SIG-M5 (cell line): Measurements from ENCODE around the gene ZMIZ1.

Experiments used
- DNase-seq: peaks from one replicate; lab custom pipeline; 2025; lab: John Stamatoyannopoulos, UW

Gene ZMIZ1

DNA sequence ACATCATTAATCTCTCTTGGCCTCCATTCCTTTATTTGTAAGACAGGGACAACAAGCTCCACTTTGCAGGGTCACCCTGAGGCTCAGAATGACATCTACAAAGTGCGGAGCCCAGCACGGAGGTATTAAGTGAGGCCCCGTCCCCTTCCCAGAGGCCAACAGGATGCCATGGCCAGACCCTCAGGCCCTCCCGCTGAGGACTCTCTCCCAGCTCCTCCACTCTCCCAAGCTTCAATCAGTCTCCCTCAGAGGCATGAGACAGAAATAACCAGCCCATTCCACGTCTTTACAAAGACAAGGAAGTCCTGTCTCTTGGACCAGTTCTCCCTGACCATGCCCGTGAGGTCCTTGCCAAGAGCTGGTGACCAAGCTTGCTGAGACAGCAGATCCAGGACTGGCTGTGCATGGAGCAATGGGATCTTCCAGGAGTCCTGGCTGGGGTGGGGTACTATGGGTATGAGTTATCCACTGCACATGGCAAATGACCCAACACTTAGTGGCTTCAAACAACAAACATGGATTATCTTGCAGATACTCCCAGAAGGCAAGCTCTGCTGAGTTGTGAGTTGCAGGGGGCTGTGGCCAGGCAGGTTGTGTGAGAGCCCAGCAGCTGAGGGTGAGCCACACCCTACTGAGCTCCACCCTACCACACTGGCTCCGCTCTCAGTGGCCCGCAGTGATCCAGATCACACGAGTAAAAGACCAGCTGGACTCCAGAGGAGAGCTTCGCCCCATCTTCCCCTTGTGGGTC lies 274.2 kb downstream of the ZMIZ1 start:
- DNase-seq = no peak

DNA sequence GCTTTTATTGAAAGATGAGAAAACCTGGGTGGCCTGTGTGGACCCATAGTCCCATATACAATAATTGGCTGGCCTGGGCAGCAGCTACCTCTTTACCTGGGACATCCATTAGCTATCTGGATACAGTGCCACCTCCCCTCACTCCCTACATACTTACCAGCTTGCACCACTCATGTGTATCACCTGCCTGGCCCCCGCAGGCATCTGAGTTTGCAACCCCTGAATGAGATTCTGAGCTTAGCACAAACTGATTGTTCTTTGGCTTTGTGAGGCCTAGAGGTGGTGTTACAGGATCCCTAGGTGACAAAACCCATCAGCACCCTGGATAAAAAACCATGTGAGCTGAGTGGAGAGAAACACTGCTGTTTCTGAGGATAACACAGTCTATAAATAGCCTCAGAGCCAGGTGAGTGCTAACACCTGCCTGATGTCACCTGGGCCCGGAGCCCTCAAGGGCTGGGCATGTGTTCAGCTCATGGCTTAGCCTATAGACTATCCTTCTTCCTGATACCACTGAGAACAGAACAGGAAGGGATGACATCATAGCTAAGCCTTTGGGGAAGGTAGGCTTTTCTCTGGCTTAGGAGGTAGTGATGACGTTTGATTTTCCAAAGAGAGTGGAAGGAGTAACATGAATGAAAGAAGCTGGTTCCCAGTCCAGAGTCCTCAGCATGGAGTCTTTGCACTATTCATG lies 275.9 kb downstream of the ZMIZ1 start:
- DNase-seq = no peak

DNA sequence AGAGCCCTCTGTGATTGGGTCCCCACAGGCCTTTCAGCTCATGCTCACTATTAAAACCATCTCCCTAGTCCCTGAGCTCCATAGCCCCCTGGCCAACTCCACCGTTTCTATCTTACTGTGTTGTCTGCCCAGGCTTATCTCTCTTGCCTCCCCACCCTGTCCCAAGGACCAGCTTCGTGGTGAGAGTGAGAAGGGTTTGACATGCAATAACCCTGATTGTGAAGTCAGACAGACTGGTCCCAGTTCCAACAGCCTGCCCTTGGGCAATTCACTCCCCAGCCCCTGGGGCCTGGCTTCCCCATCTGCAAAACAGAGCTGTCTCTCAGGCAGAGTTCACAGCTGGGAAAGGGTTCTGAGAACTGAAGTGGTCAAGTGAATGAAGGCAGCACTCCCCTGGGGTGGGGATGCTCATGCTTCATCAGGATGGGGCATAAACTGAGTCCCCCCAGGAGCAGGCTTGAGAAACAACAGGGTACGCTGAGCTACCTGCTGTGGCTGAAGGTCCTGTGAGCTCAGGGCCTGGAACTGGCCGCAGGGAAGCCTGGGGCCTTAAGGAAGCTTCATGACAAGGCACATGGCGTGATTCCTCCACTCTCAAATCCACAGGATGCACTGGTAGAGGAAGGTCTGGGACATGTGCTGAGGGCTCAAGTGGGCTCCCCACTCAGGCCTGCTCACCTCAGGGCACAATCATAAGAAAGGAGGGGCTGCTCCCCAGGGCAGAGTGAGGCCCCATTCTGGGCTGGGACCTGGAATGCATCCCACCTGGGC lies 276.7 kb downstream of the ZMIZ1 start:
- no peak for DNase-seq

DNA sequence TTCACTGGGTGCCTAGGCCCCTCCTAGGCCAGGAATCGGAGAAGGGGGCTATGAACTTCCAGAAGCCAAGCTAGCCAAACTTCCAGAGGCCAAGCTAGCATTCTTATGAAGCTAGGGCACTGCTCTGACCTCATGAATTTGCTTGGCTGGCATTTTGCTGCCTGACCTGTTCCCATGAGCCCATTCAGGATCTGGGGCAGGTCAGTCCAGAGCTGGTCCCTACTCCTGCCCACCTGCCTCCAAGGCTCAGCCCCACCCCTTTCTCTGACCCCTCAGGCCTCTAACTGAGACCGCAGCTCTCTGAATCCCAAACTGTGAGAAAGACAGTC lies 277.2 kb downstream of the ZMIZ1 start:
- DNase-seq = no peak

DNA sequence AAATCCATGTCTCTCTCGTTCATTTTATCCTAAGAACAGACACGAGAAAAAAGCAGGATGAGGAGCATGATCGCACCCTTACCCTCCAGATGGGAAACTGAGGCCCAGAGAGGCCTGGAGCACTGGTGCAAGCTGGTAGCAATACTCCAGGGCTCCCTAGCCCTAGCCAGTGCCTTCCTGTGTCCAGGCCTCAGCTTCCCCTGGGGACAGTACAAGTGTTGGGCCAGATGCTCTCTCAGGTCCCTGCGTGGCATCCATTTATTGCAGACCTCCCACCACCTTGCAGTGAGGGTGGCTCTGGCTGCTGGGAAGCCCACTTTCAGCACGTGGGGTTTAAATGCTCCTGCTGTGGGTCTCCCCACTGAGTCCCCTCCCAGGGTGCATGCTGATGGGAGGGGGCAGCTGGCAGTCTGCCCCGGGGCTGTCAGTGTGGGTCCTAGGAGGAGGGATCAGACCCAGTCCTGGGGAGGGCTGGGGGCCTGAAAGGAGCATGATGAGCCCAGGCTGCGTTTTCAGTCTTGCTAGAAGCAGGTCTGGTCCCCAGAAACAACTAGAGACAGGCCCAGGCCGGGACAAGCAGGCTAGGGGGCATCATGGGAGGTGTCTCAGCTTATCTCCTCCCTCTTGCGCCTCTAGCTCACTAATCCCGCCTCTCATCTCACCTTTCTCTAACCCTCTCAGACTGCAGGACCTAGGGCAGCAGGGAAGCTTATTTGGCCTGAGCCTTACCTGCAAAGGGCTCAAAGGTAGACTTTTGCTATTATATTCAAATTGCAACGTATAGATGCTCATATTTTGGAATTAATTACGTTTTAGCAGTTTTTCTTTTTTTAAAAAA lies 277.8 kb downstream of the ZMIZ1 start:
- no peak for DNase-seq

DNA sequence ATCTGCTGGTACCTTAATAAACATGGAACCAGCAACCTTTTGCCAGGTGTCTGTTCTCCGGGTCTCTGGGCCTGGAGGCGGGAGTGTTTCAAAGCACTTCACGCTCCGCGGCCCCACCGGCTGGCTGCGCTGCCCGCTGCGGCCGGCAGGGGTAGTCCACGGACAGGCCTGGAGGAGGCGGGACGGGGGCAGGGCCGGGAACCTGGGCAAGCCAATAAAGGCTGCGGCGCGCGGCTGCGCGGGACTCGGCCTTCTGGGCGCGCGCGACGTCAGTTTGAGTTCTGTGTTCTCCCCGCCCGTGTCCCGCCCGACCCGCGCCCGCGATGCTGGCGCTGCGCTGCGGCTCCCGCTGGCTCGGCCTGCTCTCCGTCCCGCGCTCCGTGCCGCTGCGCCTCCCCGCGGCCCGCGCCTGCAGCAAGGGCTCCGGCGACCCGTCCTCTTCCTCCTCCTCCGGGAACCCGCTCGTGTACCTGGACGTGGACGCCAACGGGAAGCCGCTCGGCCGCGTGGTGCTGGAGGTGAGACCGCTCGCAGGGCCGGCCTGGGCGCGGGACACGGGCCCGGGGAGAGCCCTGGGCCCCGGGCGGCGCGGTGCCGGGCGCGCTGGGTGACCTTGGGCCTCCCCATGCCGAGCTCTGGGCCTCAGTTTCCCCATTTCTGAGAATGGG lies 278.6 kb downstream of the ZMIZ1 start, which contains the start of gene PPIF:
Gene PPIF (plus strand): TSS at position 244 of the 668 bp plus-strand sequence. CDS start 80 bp downstream, at position 324.
- DNase-seq = no peak

DNA sequence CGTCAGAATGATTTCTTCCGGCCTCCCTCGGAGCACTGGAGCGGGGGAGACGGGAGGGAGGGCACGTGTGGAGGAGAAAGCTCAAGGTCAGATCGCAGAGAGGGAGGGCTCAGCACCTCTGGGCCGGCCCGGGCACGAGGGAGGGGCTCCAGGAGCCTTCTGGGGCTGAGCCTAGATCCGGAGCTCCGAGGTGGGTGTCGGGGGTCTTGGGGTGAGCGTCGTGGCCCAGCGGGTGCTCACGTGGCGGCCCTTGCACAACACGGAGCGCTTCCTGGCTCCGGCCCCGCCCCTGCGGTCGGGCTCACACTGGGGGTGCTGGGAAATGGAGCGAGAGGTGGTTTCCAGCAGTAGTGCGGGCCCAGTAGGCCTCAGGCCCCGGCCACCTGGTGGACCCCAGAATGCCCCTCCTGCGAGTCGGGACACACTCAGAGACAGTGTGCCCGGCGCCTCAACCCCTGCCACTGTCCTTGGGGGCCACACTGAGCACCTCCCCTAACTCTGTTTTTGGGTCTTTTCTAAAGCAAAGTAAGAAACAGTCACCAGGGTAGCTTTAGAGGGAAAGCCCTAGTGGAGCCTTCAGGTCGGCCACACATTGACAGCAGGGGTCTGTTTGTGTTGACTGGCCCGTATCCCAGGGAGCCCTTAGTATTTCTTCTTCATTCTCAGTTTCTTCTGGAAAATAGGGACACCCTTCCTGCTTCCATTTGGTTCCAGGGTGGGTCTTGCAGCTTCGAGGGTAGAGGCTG lies 279.3 kb downstream of the ZMIZ1 start:
- DNase-seq = no peak

DNA sequence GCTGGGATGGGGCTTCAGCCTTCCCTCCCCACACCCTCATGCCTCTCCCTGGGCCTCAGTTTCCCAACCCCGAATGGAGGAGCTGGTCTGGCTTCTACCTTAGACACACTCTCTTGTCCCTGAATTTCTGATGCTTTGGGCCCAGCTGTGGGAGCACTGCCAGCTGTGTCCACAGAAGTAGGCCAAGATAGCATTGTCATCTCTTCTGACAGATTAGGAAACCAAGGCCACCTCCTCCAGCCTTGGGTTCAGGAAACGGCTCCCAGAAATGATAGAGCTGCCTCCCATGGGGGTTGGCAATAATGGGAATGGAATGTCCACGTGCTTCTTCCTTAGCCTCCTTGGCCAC lies 279.8 kb downstream of the ZMIZ1 start:
- DNase-seq = no peak

DNA sequence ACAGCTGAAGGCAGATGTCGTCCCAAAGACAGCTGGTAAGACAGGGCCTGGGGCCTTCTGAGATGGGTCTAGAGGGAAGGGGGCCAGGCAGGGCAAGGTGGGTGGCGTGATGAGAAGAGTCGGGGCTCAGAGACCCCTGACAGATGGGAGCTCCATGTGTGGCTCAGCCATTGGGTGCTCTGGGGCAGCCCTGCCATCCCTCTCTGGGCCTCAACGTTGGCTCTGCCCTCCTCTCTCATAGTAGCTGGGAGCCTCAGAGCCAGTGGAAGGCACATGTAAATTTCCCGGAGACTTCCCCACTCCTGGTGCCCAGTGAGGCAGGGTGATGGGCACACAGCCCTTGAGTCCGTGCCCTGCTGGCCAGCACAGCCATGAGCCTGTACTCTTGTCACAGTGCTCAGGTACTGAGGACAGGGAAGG lies 280.3 kb downstream of the ZMIZ1 start:
- no peak for DNase-seq

DNA sequence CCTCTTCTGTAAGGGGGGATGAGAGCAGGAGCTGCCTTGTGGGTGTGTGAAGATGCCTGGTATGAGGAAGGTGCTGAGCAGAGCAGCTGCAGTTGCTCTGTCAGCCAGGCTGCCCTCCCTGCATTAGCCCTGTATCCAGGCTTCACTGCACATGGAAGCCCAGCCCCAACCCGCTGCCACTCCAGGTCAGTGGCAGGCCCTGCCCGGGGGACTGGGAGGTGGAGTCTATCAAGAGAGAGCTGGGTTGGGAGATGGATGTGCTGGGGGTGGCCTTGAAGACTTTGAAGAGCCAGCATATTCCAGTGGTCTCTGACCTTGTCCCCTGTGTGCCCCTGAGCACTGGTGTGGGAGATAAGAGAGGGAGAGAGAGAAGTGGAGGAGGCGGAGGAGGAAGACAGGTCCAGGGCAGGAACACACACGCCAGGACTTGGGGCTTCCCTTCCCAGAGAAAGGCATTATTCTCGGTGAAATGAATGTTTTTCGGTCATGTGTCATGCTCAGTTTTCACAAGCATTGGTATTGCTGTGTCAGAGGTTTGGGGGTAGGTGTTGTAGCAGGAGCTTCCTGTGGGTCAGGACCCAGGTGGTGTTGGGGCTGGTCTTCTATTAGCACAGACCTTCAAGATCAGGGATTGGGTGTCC lies 281.1 kb downstream of the ZMIZ1 start:
- DNase-seq = no peak

DNA sequence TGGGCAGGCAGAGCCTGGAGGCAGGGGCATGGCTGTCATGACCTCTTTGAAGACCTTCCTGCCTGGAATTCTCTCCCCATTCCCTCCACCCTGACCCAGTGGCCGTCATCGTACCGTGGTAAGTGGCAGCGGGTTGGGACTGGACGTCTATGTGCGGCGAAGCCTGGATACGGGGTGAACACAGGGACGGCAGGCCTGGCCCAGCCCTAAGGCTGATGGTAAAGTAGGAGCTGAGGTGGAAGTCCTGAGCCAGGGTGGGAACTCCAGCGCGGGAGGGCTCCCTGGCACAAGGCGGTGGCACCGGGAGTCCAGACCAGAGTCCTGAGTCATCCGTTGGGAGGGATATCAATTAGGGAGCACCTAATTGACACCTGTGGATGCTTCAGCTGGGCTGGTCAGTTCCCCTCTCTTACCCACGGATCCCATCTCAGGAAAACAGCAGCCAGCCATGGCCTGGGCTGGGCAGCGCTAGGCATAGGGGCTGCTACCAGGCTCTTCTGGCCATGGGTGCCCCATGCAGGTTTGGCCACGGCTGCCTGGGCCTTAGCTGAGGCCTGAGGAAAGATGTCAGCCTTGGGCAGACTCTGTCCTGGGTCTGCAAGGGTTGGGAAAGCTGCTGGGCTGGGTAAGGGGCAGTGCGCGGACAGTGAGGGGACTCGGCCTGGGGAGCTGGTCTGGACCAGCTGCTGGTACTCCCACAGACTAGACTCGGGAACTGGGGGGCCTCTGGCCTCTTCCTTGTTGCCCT lies 281.8 kb downstream of the ZMIZ1 start:
- DNase-seq = no peak

DNA sequence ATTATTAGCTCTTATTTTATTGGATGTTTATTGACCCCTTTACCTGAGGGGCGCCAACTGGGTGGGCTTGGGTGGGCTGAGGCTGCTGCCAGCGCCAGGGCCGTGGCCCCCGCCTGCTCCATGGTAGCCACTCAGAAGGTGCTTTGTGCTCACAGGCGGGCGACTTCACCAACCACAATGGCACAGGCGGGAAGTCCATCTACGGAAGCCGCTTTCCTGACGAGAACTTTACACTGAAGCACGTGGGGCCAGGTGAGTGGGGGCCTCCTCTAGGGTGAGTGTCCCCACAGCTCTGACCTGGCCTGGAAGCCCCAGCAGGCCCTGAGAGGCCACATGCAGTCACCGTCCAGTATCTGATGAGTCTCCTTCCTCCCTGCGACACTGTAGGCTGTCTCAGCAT lies 282.6 kb downstream of the ZMIZ1 start:
- no peak for DNase-seq

DNA sequence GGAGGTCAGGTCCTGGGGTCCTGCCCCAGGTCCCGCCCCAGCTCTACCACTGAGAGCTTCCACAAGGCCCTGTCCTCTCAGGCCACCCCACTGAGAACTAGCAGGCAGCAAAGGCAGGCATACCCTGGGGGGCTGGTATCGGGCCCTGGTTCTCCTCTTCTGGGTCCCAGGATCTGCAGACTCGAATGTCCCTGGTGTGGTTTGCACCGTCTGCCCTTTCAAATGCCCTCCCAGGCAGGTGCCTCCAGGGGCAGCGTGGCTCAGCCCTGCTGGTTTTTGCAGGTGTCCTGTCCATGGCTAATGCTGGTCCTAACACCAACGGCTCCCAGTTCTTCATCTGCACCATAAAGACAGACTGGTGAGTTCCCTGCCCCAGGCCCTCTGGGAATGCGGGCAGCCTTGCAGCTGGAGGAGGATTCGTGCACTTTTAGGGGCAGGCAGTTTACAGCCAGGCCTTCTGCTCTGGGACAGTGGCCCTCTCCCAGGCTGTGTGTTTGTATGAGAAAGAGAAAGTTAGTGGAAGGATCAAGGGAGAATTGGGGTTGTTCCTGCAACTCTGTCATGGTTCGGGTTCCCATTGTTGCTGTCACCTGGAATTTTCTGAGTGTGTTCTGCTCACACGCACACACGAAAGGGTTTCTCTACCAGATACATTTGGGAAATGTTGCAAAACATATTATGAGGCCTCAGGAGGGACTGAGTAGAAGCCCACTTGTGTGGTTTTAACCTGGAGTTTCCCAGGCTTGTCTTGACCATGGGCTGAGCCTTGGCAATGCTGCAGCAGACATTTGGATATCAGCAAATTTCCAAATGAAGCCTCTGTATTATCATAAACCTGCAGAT lies 283.5 kb downstream of the ZMIZ1 start:
- no peak for DNase-seq

DNA sequence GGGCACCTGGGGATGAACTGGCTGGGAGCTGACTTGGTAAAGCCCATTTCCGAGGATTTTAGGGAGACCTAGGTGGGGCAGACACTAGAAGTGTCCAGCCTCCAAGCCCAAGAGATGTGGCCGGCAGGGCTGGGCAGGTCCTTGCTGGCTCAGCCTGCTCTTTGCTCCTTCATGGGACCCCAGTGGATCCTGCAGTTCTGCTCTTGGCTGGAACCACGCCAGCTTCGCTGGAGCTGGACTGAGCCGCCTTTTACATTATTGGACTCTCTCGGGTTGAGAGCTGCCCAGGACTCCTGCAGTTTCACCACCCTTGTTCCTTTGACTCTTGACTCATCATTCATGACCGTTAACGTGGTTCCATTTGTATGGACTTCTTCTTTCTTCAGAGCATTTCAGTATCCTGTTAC lies 284.2 kb downstream of the ZMIZ1 start:
- no peak for DNase-seq

DNA sequence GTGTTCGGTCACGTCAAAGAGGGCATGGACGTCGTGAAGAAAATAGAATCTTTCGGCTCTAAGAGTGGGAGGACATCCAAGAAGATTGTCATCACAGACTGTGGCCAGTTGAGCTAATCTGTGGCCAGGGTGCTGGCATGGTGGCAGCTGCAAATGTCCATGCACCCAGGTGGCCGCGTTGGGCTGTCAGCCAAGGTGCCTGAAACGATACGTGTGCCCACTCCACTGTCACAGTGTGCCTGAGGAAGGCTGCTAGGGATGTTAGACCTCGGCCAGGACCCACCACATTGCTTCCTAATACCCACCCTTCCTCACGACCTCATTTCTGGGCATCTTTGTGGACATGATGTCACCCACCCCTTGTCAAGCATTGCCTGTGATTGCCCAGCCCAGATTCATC lies 285.0 kb downstream of the ZMIZ1 start:
- no peak for DNase-seq

DNA sequence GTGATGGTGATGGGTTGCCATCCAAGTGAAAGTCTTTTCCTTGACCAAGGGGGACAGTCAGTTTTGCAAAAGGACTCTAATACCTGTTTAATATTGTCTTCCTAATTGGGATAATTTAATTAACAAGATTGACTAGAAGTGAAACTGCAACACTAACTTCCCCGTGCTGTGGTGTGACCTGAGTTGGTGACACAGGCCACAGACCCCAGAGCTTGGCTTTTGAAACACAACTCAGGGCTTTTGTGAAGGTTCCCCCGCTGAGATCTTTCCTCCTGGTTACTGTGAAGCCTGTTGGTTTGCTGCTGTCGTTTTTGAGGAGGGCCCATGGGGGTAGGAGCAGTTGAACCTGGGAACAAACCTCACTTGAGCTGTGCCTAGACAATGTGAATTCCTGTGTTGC lies 285.4 kb downstream of the ZMIZ1 start:
- DNase-seq = no peak

DNA sequence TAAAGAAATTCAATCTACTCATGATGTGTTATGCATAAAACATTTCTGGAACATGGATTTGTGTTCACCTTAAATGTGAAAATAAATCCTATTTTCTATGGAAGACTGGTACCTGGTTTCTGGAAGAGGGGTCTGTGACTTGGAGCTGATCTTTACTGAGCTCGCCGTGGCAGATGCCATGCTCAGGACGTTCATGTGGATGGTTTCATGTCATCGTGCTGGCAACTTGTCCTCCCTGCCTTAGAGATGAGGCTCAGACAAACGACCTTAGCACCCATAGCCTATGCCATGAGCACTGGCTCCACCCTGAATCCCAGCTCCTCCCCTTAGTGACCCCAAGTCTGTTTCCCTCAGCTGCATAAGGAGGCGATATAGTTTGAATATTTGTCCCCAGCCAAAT lies 285.8 kb downstream of the ZMIZ1 start:
- no peak for DNase-seq

DNA sequence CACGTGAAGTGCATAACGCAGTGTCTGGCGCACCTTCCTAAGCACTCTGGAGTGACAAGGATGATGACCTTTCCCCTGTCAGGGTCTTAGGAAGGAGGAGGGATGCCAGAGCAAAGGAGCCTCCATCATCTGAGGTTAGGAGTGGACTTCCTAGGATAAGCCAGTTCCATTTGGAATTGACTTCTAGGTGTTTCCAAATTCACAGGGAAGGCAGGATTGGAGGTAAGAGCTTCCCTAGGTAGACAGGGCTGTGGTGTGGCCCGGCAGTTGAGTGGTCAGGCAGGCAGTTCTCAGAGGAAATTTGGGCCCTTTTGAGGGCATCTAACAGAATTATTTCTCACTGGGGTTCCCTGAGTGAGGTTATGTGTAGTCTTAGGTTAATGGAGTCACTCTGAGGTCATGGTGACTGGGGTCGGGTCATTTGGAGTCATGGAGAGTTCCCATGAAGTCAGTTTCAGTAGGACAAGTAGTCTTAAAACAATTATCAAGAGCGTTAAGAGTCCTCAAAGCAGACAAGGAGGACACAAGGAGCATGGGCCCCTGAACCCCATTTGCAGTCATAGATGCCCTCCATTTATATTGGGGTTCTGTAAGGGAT lies 286.8 kb downstream of the ZMIZ1 start:
- no peak for DNase-seq
